OCI-LY1 (cell line): ENCODE data around the gene TRIM46.

Source experiments
- H2AFZ ChIP-seq: fragments of 200-600 bp; sonication (generic), shearing (Covaris generic); 2 replicates; pipeline ENCODE4 v1.6.0; 2014; ENCODE audit warnings: antibody characterized with exemption, mild to moderate bottlenecking, low read length
- H3F3A ChIP-seq: fragments of 200-600 bp; sonication (generic), shearing (Covaris generic); 2 replicates; pipeline ENCODE4 v1.6.0; 2014; ENCODE audit warnings: mild to moderate bottlenecking, antibody characterized with exemption, low read length, moderate library complexity; ENCODE audit not compliant: insufficient read depth
- H3K27ac ChIP-seq: fragments of 200-600 bp; sonication (generic); 2 replicates; pipeline ENCODE4 v1.5.1; 2014; ENCODE audit warnings: low read length, mixed run types, mild to moderate bottlenecking, low read depth; ENCODE audit not compliant: poor library complexity, severe bottlenecking
- H3K27me3 ChIP-seq: fragments of 200-600 bp; sonication (generic); 2 replicates; pipeline ENCODE4 v1.6.0; 2014; ENCODE audit warnings: antibody characterized with exemption, mild to moderate bottlenecking, low read length, moderate library complexity; ENCODE audit not compliant: insufficient read depth
- H3K36me3 ChIP-seq: fragments of 200-600 bp; sonication (generic); 2 replicates; pipeline ENCODE4 v1.6.1; 2014; ENCODE audit warnings: mild to moderate bottlenecking, antibody characterized with exemption, low read length, moderate library complexity, mixed read lengths; ENCODE audit not compliant: insufficient read depth
- H3K4me1 ChIP-seq: fragments of 200-600 bp; sonication (generic); 2 replicates; pipeline ENCODE4 v1.5.1; 2014; ENCODE audit warnings: mild to moderate bottlenecking, low read length, moderate library complexity; ENCODE audit not compliant: insufficient read depth, severe bottlenecking
- H3K4me2 ChIP-seq: fragments of 200-600 bp; sonication (generic), shearing (Covaris generic); 2 replicates; pipeline ENCODE4 v1.6.1; 2014; ENCODE audit warnings: low read length
- H3K4me3 ChIP-seq: fragments of 200-600 bp; sonication (generic); 2 replicates; pipeline ENCODE4 v1.5.1; 2014; ENCODE audit warnings: low read length, low read depth, mild to moderate bottlenecking, mixed read lengths; ENCODE audit not compliant: poor library complexity, severe bottlenecking
- H3K79me2 ChIP-seq: fragments of 200-600 bp; shearing (Covaris generic); 2 replicates; pipeline ENCODE4 v1.6.1; 2016; ENCODE audit warnings: mixed run types, low read length, mixed read lengths; ENCODE audit not compliant: insufficient read depth
- H3K9ac ChIP-seq: fragments of 200-600 bp; sonication (generic), shearing (Covaris generic); 2 replicates; pipeline ENCODE4 v1.6.1; 2014; ENCODE audit warnings: mild to moderate bottlenecking, low read length, mixed read lengths
- H3K9me2 ChIP-seq: fragments of 200-600 bp; sonication (generic), shearing (Covaris generic); 2 replicates; pipeline ENCODE4 v1.6.1; 2014; ENCODE audit warnings: low read depth, mild to moderate bottlenecking, low read length, mixed read lengths
- H3K9me3 ChIP-seq: fragments of 200-600 bp; shearing (Covaris generic); 2 replicates; pipeline ENCODE4 v1.6.1; 2014; ENCODE audit warnings: low read length, mixed read lengths
- H4K20me1 ChIP-seq: fragments of 200-600 bp; sonication (generic), shearing (Covaris generic); 2 replicates; pipeline ENCODE4 v1.6.0; 2016; ENCODE audit warnings: mild to moderate bottlenecking, low read length; ENCODE audit not compliant: insufficient read depth
- CTCF ChIP-seq: fragments of 200-600 bp; sonication (generic), shearing (Covaris generic); IDR thresholded peaks from 2 replicates; pipeline ENCODE4 v1.5.1; 2017; ENCODE audit warnings: mild to moderate bottlenecking, antibody characterized with exemption, low read length, moderate library complexity, mixed read lengths
- EZH2 ChIP-seq: fragments of 200-600 bp; sonication (generic), shearing (Covaris generic); IDR thresholded peaks from 2 replicates; pipeline ENCODE4 v1.8.0; 2017; ENCODE audit warnings: borderline replicate concordance, mixed run types, mild to moderate bottlenecking, antibody characterized with exemption, low read length, moderate library complexity, mixed read lengths

TRIM46 gene

DNA sequence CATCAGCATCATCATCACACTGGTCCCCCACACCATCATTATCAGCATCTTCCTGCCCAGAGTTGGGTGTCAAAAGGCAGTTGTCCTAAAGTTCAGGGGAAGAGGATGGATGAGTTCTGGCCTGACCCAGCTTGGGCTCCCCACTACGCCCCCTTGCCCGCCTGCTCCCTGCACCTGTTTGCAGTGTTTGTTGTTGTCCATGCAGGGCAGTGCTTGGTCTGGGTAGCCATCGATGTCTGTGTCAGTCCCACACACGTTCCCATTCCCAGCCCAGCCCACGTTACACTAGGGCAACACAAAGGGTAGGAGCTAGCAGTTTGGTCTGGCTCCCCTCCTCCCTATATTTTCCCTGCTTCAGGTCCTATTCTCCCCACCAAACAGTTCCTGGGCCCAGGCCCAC is 27.3 kb downstream of the TRIM46 start:
- no peaks in the 10 kb centered on the region; the same call in 1 of the 2 replicates for H3K27me3 ChIP-seq
- H3K79me2 ChIP-seq: no peaks in the 10 kb centered on the region
- H4K20me1 ChIP-seq: no peaks in the 10 kb centered on the region
- no peaks in the 10 kb centered on the region for H3F3A ChIP-seq
- H3K9me3 ChIP-seq: no peaks in the 10 kb centered on the region
- no peak overlapping the region for H3K4me3 ChIP-seq
- H3K4me2 ChIP-seq: no peak overlapping the region
- no peak overlapping the region for H2AFZ ChIP-seq
- no peaks in the 10 kb centered on the region for H3K9me2 ChIP-seq
- H3K36me3 ChIP-seq: no peaks in the 10 kb centered on the region
- no peaks in the 10 kb centered on the region for H3K4me1 ChIP-seq
- H3K9ac ChIP-seq: no peak overlapping the region
- TF ChIP-seq CTCF: no peak
- TF ChIP-seq EZH2: no peak
- H3K27ac ChIP-seq: no peak overlapping the region

DNA sequence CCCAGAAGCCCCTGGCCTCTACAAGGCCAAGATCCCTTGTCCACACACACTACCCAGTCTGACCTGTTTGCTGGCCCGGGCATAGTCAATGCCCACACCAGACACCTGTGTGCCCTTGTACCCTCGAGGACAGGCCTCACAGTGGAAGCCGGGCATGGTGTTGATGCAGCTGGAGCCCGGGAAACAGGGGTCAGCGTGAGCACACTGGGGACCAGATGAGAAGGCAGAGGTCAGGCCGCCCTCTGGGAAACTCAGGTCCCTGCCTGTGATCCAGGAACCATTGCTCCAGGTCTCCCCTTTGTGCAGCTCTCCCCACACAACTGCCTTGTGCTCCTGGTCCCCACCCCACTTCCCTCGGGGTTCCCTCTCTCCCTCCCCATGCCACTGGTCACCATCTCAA is 28.5 kb downstream of the TRIM46 start:
- no peak overlapping the region for H3K4me2 ChIP-seq
- no peaks in the 10 kb centered on the region for H3K36me3 ChIP-seq
- H3K4me3 ChIP-seq: no peak overlapping the region
- H3K9me2 ChIP-seq: no peaks in the 10 kb centered on the region
- no peaks in the 10 kb centered on the region for H3K79me2 ChIP-seq
- no peaks in the 10 kb centered on the region for H3F3A ChIP-seq
- H3K4me1 ChIP-seq: peaks cover 4% of the 10 kb centered on the region
- no peaks in the 10 kb centered on the region for H4K20me1 ChIP-seq
- no peak overlapping the region for H3K9ac ChIP-seq
- H3K27ac ChIP-seq: no peak overlapping the region
- no peak overlapping the region for H2AFZ ChIP-seq
- no peak for TF ChIP-seq CTCF
- no peak for TF ChIP-seq EZH2
- no peaks in the 10 kb centered on the region; the same call in 1 of the 2 replicates for H3K27me3 ChIP-seq
- no peaks in the 10 kb centered on the region for H3K9me3 ChIP-seq

GRCh38 chr1:155202731-155203515 is 29.3 kb downstream of the TRIM46 start:
- no peak overlapping the region for H3K4me2 ChIP-seq
- TF ChIP-seq EZH2 (no peak), CTCF (no peak)

More at GRCh38 chr1:155202731-155203515, 29.3 kb downstream of the TRIM46 start:
- no peak overlapping the region for H2AFZ ChIP-seq
- no peak overlapping the region for H3K27ac ChIP-seq
- no peaks in the 10 kb centered on the region for H3F3A ChIP-seq
- H3K9me3 ChIP-seq: no peaks in the 10 kb centered on the region
- H3K4me1 ChIP-seq: peaks cover 11% of the 10 kb centered on the region
- H3K9me2 ChIP-seq: no peaks in the 10 kb centered on the region
- H4K20me1 ChIP-seq: no peaks in the 10 kb centered on the region
- no peak overlapping the region for H3K4me3 ChIP-seq
- H3K79me2 ChIP-seq: no peaks in the 10 kb centered on the region
- no peaks in the 10 kb centered on the region; the same call in 1 of the 2 replicates for H3K27me3 ChIP-seq
- H3K9ac ChIP-seq: no peak overlapping the region
- H3K36me3 ChIP-seq: no peaks in the 10 kb centered on the region
